GM19438 (cell line): Measurements from ENCODE around the gene NAV2.

ENCODE experiments used
- ATAC-seq: cut with Tn5 transposase; IDR thresholded peaks from one replicate; pipeline ENCODE4 v1.9.1; 2021; ENCODE audit warnings: low read depth; ENCODE audit not compliant: unreplicated experiment

Gene NAV2

DNA sequence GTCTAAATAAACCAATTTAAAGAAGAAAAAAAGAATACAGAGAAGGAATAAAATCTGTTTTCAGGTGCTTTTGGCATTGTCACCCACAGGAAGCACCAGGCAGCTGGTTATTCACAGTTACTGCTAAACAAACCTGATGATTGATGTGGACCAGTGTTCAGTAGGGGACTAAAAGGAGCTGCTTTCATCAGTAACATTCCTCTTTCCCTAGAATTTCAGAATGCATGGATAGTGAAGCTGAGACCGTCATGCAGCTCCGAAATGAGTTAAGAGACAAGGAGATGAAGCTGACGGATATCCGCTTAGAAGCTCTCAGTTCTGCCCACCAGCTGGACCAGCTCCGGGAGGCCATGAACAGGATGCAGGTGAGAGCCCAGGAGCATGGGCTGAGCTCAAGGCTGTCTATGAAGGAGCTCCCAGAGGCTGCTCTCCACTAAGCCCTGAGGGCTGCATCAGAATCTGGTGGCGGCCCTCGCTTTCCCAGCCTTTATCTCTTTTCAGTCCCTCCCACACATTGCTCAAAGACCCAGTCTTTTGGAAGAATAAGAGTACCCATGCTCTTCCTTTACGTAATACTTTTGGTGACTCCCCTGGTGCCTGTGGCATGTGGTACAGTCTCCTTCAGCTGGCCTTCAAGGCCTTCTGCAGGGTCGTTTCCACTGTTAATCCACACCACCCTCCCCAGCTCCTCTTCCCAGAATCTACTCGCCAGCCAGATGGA is 378.2 kb downstream of the NAV2 start:
- ATAC-seq, result no peak

DNA sequence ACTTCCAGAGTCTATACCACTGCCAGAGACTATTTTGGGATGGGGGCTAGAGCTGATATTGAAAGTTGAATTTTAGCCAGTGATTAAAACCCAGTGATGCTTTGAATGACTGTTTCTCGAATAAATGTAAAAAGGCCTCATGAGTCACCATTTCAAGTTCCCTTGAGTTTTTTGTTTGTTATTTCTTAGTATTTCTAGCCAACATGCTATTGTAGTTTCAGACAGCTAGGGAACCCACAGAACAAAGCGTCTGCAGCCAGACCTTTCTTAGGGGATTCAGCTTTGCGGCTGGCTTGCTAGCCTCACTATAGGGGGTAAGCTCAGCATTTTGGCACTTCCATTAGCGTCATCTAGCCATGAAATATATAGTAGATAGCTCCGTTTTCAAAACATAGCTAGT is 381.1 kb downstream of the NAV2 start:
- no peak for ATAC-seq

DNA sequence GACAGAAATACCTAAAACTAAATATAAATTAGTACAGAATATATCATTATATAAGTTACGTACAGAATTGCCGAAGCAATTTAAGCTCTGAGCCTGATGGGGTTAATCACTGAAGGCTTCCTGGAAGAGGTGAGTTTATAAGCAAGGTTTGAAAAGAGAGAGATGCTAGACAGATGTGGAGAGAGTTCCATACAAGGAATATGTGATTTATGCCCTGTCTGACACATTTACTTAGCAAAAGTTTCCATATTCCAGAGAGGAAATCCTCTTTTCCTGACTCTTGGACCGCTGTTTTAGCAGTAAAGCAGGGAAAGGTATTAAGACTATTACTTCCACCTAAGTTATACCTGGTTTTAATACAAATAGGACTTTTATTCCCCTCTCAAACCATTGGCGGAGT is 382.6 kb downstream of the NAV2 start:
- no peak for ATAC-seq

DNA sequence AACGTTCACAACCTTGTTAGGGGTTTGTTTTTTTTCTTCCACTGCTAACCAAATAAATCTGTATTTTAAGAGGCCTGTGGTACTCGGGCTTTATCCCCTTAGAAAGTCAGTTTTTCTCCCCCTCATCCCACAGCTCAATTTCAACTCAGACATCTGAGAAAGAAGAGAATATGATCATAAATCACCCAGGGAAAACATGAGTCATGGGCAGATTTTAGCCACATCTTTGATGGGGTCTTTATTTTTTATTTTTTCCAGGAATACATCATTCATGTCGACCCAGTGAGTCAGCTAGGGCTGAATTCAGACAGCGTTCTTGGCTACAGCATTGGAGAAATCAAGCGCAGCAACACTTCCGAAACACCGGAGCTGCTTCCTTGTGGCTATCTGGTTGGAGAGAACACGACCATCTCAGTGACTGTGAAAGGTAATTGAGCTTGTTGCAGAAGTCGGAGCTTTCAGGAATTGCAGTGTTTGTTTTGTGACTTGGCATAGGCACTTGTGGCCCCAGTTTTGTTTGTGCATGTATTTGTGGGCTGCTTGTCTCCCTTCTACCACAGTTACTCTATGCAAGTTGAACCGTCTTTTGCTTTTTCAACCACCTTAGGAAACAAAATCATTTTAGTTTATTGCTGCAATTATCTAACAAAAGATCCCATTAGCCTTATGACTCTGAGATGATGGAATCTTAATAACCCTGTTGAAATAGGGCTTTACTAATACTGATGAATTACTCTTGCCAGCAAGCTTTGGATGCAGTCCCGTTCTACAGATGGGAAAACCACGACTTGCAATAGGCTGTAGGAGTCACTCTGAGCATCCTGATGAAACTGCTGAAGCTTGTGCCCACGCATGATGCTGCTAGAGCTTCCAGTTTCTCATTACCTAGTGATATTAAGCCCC is 384.9 kb downstream of the NAV2 start:
- ATAC-seq, result no peak

DNA sequence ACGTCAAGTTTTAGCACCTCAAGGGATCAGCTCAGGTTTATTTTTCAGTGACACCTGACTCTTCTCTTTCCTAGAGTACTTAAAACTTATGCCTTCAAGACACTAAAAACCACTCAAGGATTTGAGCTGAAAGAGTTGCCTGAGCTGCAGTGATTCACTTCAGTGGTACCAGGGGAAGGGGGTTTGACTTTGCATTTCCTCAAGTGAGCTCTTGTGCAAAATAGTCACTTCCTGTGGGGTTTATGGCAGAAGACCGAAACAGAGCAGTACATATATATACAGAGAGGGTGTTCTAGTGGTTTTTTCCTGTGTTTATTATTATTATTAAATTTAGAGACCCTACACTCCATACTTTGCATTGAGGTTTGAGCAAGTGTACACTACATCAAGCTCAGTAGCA is 386.9 kb downstream of the NAV2 start:
- no peak for ATAC-seq

DNA sequence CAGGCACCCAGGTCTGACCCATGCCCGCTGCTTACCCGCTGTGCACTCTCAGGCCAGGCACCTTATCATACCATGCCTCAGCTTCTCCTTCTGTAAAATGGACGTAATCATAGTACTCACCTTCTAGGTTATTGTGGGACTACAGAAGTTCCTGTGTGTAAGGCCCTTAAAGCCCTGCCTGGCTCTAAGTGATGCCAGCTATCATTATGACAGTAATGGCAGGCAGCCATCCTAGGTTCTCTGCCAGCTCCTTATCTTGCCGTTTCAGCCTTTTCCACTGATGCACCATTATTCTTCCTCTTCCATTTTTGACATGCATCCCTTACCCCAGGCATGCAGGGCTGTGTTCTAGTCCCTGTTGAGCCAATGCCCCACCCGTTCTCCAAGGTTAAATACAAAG is 389.8 kb downstream of the NAV2 start:
- ATAC-seq, result no peak

DNA sequence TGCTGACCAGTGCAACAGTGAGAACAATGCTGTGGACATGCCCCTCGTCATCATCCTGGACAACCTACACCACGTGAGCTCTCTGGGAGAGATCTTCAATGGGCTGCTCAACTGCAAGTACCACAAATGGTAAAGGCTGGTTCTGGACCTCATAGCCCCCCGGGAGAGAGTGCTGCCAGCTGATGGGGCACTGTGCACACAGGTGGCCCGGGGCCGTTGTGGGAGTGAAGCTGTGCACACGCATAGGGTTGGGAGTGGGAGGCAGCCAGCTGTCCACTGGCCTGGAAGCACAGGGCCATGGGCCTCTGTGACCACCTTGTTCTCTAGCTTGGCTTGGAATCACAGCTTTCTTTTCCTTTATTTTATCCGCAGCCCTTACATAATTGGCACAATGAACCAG is 390.6 kb downstream of the NAV2 start:
- no peak for ATAC-seq

DNA sequence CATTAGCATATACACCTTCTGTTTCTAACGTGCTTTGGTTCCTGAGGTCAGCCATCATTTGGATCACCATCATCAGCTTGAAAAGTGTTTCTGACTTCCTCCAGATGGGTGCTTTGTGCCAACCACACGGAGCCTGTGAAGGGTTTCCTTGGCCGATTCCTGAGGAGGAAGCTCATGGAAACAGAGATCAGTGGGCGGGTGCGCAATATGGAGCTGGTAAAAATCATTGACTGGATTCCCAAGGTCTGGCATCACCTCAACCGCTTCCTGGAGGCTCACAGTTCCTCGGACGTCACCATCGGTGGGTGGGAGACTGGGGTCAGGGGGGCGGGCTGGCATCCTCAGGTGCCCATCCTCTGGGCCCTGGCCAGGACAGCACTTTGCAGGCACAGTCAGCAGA is 392.8 kb downstream of the NAV2 start:
- ATAC-seq, result no peak

DNA sequence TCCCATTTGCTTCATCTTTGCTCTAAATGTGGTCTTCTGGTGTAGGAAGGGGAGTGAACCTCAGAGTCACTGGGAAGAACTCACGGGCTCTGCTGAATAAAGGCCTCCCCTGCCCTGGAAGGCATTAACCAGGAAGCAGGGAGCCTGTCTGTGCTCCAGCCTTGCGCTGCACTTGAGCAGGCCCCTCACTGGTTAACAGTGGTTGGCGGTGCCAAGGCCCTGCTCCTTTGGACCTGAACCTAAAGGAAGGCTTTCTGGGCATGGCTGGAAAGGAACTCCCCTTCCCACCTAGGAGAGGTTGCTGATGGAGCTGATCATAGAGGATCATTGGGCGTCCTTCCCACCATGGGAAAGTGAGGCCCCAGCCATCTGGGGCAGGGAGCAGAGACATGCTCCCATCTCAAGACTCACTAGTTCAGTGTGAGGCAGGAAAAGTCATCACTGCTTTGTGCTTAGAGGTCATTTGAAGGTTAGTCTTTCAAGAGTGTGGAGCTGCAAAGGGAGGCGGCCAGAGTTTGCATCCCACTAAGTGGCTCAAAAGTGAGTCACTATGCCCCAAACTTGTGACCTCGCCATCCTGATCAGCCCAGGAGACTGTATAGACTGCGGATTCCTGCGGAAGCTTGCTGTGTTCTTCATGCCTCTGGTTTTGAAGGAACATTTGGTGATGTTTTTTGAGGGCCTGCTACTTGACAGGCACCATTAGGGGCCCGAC is 397.3 kb downstream of the NAV2 start:
- ATAC-seq, result no peak

DNA sequence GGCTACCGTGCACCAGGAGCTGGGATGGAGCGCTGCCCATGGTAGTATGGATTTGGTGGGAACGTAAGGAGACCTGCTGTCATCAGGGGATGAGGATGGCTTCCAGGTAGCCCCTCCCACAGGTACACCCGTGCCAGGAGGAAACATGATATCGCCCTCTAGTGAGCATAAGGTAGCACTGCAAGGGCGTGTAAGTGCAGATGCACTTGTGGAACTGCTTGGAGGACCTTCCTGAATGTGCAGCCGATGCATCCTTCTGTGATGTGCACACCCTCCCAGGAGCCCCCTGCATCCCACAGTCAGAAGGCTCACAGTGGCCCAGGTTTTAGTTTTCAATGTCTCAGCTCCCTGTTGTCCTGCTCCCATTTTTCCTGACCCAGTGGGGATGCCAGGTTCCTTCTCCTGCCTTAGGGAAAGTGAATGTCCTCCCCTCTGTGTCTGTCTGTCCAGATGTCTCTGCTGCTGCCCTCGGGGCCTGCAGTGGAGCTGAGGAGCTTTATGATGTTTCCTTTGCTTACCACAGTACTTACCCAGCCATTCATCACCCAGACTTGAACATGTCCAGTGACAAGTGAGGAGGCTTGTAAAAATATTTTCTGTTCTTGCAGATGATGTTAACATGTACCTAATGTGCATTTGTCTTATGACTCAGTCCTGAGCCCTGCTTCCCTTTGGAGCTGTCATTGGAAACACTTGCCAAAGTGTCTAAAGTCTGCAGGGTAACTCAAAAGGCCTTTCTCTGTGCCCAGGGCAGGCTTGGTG is 398.5 kb downstream of the NAV2 start:
- peak; percentile 92 for ATAC-seq

DNA sequence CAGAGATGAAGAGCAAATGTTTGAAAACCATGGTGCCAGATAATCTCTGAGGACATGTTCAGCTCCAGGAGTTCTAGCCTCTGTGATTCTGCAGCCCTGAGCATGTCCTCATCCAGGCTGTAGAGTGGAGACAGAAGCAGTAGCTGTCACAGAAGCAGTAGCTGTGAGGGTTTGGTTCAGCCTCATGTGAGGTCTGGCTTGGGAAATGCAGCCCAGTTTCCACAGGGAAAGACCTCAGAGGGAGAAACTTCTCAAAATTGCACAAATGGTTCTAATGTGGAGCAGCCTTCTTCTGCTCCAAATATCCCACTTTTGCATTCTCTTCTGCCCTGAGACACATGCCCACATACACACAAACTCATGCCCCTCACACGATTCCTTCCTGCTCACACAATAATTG is 399.2 kb downstream of the NAV2 start:
- no peak for ATAC-seq

DNA sequence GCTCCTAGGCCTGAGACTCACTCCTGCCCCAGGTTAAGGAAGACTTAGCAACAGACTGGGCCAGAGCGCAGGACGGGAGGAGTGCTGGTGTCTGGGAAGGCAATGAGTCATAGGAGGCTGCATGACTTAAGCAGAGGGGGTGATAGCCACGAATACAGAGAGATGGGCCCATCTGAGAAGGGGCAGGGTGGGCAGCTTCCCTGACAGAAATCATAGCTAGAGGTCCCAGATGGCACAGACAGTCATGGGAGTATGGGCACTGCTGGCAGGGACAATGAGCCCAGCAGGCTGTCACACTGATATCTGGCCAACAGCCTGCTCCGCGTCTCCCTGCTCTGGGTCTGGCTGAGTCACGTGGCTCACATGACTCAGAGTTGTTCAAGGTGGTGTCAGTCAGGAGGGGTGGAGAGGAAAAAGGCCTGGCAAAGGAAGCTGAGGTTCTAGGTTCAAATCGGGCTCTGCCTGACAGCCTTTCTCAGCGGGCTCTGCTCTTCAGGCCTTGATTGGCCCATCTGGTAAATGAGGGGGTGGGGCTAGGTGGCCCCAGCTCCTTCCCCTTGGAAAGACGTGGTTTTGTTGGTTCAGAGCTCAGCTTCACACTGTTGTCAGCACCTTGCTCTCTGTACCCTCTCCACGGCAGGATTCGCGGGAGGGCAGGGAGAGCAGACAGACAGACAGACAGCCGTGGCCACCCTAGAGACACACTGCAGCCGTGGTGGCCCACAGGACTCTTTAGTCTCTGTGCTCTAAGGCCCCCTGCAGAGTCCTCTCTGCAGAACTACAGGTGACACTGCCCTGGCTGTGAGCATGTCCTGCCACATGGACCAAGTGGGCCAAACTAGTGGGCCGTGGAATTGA is 399.9 kb downstream of the NAV2 start:
- ATAC-seq, result no peak

DNA sequence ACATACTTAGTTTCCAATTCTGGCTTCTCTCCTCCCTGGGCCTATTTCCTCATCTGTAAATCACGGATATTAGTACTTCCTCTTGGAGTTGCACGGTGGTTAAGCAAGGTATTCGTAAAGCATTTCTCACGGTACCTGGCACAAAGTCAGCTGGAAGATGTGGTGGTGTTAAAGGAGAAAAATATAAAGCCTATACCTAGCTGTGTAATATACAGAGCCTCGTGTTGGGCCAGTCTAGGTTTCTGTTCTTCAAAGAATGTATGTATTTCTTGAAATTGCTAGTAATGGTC is 400.5 kb downstream of the NAV2 start:
- ATAC-seq, result no peak

DNA sequence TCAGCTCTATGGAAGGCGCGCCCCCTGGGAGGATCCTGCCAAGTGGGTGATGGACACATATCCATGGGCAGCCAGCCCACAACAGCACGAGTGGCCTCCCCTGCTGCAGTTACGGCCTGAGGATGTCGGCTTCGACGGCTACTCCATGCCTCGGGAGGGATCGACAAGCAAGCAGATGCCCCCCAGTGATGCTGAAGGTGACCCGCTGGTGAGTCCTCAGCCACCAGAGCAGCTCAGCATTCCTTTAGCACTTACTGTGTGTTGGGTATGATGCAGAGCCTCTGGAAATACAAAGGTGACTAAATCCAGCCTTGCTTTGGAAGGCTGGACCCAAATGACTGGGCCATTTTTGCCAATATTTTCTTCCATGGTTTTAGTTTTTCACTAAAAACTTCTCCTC is 402.0 kb downstream of the NAV2 start:
- no peak for ATAC-seq

DNA sequence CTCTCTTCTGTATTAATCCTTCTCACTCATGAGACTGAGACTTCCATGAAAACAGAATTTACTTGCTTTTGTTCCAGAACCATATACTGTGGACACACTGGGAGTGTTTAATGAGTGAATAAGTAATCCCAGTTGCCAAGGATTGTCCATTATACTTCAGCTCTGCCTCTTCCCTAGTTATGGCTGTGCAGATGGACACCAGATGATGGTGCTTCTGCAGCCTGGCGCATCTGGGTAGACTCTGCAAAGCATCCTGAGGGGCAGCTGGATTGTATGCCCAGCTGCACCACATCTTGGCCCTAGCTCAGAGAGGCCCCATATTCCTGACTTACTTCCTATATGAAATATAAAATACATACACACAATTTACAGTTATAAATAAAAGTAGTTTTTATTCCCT is 404.2 kb downstream of the NAV2 start:
- ATAC-seq, result no peak

DNA sequence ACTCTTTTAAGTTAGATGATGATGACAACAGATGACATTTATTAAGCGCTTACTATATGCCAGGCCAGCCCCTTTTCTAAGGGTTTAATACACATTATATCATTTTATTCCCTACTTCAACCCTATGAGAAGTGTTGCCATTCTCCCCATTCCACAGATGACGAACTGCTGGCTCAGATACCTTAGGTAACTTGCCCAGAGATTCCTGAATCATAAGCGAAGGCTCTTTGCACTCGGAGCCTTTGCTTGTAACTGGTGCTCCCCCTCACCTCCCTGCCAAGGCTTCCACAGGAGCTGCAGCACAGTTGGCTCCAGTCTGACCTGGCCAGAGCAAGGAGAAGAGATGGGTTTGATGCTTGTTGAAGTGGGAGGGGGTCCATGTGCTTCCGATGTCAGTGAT is 404.7 kb downstream of the NAV2 start:
- ATAC-seq, result no peak

DNA sequence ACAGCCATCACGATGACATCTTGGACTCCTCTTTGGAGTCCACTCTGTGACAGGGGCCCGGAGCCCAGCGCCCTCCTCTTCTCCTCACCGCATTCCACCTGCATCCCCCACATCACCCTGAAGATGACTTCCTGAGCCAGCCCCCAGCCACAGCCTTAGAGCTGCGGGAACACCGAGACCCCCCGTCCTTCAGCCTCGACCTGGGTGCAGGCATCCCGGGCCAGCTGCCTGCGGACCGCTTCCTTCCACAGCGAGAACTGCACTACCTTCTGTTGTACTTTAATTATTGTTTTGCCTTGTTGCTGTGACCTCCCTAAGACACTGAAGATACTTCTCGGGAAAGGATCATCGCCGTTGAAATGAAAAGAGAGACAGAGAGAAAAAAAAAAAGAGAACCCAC is 405.6 kb downstream of the NAV2 start:
- no peak for ATAC-seq

DNA sequence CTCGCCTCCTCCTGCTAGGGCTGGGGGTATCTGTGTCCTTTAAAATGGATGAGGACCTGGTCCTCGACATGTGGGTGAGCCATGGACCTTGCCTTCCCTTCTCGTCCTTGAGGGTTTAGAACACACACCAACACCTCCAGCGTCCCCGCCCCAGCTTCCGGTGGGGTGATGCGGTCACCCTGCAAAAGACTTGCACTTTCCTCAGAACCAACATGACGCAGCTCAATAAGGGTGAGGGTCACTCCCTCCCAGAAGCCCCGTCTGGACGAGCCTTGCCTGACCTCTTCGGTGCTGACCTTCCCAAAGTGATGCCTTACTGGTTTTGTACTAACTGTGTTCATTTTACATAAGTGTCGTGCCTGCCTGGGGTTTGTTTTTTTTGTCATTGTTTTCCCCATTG is 406.7 kb downstream of the NAV2 start:
- no peak for ATAC-seq

DNA sequence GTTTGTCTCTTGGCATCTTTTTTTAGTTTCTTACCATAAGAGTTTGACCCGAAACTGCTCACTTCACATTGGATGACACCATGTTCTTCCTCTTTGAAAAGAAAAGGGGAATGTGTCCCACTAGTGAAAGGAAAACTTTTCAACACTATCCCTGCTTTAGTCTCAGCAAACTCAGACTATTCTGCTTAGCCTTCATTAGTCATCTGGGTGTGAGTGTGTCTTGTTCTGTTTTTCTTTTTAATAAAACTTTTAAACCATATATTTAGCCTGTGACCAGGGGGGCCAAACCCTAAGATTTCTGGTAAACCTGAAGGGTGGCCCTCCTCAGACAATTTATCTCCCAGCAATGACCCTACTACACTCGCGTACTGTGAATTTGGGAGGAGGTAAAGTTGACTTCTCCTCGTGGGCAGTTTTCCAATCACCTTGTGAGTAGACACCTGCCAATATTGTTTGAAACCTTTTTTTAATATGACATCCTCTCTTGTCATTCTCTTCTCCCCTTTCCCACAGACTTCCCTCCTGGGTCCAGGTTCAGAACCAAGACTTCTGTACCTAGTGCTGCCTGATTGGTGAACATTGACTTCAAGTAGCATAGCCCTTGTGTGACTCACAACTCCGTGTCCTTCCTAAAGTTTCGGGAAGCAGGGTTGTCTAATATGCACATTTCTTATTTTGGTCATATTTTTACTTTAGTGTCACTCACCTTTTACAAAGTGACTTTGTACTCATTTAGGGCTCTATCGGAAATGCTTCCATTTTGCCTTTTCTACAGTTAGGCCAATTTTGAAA is 407.7 kb downstream of the NAV2 start:
- no peak for ATAC-seq
